MM.1S (cell line): ENCODE data around the gene ADD3.

Source experiments
- EZH2phosphoT487 ChIP-seq: fragments of 300-600 bp; sonication (generic); IDR thresholded peaks from 2 replicates; pipeline ENCODE4 v1.6.1; 2018; ENCODE audit warnings: antibody characterized with exemption, low read length
- TF ChIP-seq, protein P1 (sequence below): fragments of 300-600 bp; sonication (generic); IDR thresholded peaks from 2 replicates; pipeline ENCODE4 v1.5.1; 2016; ENCODE audit warnings: antibody characterized with exemption, low read length, mixed read lengths

DNA sequence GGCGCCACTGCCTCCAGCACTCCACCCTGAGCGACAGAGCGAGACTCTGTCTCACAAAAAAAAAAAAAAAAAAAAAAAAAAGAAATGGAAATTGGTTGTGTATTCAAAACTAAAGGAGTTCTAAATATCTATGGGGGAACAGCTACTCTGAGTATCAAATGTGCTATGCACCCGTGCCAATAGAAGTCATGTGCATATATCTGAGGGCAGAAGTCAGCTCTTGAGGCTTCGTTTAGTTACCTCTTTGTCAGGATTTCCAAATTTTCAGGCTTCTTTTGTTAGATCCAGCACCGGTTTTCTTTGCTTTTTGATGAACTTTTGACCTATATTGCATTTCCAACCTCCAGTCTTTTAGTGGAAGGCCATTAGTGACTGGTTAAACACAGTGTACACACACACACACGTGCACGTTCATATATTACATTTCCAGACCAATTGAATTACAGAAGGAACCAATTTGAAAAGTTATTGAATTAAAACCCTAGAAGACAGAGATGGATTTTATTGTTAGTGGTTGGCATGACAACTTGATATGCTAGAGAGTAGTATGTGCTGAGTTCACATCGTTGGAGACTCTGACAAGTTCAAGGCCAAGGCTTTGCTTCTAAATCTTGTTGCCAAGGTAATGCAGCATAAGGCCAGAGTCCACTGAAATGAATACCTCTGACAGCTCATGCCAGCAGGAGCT is 33.1 kb upstream of the ADD3 start:
- TF ChIP-seq, protein P1, sequence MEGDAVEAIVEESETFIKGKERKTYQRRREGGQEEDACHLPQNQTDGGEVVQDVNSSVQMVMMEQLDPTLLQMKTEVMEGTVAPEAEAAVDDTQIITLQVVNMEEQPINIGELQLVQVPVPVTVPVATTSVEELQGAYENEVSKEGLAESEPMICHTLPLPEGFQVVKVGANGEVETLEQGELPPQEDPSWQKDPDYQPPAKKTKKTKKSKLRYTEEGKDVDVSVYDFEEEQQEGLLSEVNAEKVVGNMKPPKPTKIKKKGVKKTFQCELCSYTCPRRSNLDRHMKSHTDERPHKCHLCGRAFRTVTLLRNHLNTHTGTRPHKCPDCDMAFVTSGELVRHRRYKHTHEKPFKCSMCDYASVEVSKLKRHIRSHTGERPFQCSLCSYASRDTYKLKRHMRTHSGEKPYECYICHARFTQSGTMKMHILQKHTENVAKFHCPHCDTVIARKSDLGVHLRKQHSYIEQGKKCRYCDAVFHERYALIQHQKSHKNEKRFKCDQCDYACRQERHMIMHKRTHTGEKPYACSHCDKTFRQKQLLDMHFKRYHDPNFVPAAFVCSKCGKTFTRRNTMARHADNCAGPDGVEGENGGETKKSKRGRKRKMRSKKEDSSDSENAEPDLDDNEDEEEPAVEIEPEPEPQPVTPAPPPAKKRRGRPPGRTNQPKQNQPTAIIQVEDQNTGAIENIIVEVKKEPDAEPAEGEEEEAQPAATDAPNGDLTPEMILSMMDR: no peak
- no peak for TF ChIP-seq EZH2phosphoT487
